HFF-Myc (cell line): ENCODE data around the gene CASP10.
A peak's percentile ranks its signal among the peaks of the same experiment; 100 is the strongest.
"Not testable (repeated sequence)": the region's sequence is repeated elsewhere in the genome, so short reads cannot be mapped to it uniquely, and the experiment has no call there.

ENCODE experiments used
- DNase-seq: peaks from one replicate; pipeline ENCODE4 v3.0.0-alpha.2; 2011; ENCODE audit warnings: low read depth; ENCODE audit errors: extremely low read depth
- H3K4me3 ChIP-seq: replicated peaks from 2 replicates; pipeline ENCODE4 v1.5.1; 2011; ENCODE audit warnings: low read depth, mild to moderate bottlenecking, control low read depth, low read length
- CTCF ChIP-seq: IDR thresholded peaks from 2 replicates; pipeline ENCODE4 v1.5.1; 2012; ENCODE audit warnings: mild to moderate bottlenecking, low read depth, low read length, control low read depth; ENCODE audit errors: missing control alignments

CASP10 gene

DNA sequence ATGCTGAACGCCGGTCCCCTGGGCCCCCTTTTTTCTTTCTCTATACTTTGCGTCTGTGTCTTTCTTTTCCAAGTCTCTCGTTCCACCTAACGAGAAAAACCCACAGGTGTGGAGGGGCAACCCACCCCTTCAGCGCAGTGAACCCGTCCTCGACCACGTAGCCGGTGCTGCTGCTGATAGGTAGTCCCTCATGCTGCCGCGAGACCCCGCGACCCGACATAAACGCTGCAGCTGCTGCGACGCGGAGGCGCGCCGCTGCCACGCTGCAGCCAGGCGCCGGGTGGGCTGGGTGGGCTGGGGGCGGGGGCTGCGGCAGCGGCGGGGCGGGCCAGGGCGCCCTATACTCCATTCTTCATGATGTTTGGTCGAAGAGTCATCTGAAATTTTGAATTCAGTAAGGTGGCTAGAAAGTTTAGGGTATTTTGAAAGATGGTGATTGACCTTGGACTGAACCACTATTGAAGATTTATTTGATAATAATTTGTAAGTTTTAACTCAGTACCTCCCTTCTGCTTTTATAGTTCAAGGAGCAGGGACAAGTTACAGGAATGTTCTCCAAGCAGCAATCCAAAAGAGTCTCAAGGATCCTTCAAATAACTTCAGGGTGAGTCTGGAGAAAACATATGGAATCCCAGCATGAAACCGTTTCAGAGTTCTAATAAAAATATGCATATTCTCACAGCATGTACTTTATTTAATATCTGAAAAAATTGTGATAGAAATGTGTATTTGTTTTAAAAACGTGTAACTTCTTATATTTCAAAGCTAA, 42.9 kb upstream of the CASP10 start:
- no peak overlapping the region for H3K4me3 ChIP-seq
- no peak for TF ChIP-seq CTCF
- no peak for DNase-seq

DNA sequence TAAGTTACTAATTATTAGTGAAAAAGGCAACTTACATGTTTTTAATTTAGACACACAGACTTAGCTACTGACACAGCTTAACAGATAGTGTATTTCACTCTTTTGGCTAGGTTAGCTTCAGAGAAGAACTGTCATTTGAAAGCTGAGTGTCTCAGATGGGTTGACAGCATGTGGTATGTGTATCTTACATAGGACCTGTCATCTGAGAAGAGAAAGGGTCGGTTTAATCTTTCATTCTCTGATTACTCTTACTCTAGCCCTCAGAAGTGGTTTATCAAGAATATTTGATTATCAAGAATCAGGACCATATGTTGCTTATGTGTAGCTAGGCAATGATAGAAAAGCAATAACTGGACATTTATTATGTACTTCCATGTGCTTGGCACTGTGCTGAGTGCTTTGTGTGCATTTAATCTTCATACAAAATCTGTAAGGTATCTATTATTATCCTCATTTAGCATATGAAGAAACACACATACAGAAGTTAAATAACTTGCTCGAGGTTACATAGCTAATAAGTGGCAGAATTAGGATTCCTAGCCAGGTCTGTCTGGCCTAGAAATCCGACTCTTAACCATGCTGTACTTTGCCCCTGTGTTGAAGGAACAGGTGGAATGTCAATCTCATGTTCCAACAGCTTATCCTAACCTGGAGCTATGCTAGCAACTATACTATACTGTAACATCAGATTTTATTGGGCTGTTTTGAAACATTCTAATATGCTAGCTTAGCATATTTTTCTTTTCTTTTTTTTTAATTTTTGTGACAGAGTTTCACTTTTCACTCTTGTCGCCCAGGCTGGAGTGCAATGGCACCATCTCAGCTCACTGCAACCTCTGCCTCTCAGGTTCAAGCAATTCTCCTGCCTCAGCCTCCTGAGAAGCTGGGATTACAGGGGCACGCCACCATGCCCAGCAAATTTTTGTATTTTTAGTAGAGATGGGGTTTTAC, 38.6 kb upstream of the CASP10 start:
- no peak overlapping the region for H3K4me3 ChIP-seq
- no peak for DNase-seq
- TF ChIP-seq CTCF: no peak

- no peak for DNase-seq
- H3K4me3 ChIP-seq: no peak overlapping the region
- no peak for TF ChIP-seq CTCF
Observed at GRCh38 chr2:201148434-201148990, 34.4 kb upstream of the CASP10 start.

- no peak for TF ChIP-seq CTCF
- peak; percentile 67 for DNase-seq
- no peak overlapping the region for H3K4me3 ChIP-seq
Observed at GRCh38 chr2:201149064-201149820, 33.7 kb upstream of the CASP10 start.

GRCh38 chr2:201149821-201150165, 33.1 kb upstream of the CASP10 start:
- not testable (repeated sequence) for H3K4me3 ChIP-seq, DNase-seq

DNA sequence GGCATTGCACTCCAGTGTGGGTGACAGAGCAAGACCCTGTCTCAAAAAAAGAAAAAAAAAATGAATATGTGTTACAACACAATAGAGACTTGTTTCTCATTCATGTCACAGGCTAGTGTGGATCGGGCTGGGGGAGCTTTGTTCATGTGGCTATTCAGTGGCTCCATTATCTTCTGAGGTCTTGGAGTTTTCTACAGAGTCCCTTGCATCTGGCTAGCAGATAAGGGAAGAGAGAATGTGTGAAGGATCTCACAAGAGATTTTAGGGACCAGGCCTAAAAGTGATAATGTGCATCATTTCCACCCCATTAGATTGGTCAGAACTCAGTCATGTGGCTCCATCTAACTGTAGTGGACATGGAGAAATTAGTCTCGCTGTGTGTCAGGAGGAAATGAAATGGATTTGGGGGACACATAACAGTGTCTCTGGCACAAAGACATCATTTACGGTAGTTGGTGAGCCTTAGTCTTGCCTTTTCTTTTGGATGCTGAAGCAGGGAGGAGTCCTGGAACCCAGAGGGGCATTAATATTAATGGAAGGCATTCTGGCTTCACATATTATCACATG, 32.4 kb upstream of the CASP10 start:
- peak overlapping the region; percentile 10; the same call in 1 of the 2 replicates for H3K4me3 ChIP-seq
- DNase-seq: no peak
- no peak for TF ChIP-seq CTCF
